ENCODE results near the gene NECAB3.
"Not testable (repeated sequence)": the region's sequence is repeated elsewhere in the genome, so short reads cannot be mapped to it uniquely, and the experiment has no call there.

NECAB3 gene

GRCh38 chr20:33648396-33649004 is 25.7 kb downstream of the NECAB3 start:
- no peak for DNase-seq (ENCODE audit: low read depth)

- no peak for DNase-seq (ENCODE audit: low read depth)
Measured at GRCh38 chr20:33647603-33648395, 26.4 kb downstream of the NECAB3 start.

- DNase-seq (ENCODE audit: low read depth) = not testable (repeated sequence)
Measured at GRCh38 chr20:33646959-33647602, 27.1 kb downstream of the NECAB3 start.

- DNase-seq (ENCODE audit: low read depth) = no peak
Measured at GRCh38 chr20:33646191-33646590, 28.0 kb downstream of the NECAB3 start.

- no peak for DNase-seq (ENCODE audit: low read depth)
Measured at GRCh38 chr20:33645396-33645795, 28.8 kb downstream of the NECAB3 start.

- no peak for DNase-seq (ENCODE audit: low read depth)
Measured at GRCh38 chr20:33645072-33645358, 29.2 kb downstream of the NECAB3 start.

- DNase-seq (ENCODE audit: low read depth) = no peak
Measured at GRCh38 chr20:33644313-33645071, 29.7 kb downstream of the NECAB3 start.

- DNase-seq (ENCODE audit: low read depth) = no peak
Measured at GRCh38 chr20:33640287-33640686, 33.9 kb downstream of the NECAB3 start.

GRCh38 chr20:33636776-33637175 is 37.5 kb downstream of the NECAB3 start:
- no peak for DNase-seq (ENCODE audit: low read depth)

- no peak for DNase-seq (ENCODE audit: low read depth)
Measured at GRCh38 chr20:33635341-33635740, 38.9 kb downstream of the NECAB3 start.

- not testable (repeated sequence) for DNase-seq (ENCODE audit: low read depth)
Measured at GRCh38 chr20:33631910-33632309, 42.3 kb downstream of the NECAB3 start.

GRCh38 chr20:33630507-33630906 is 43.7 kb downstream of the NECAB3 start:
- DNase-seq (ENCODE audit: low read depth) = no peak

GRCh38 chr20:33629979-33630378 is 44.2 kb downstream of the NECAB3 start:
- no peak for DNase-seq (ENCODE audit: low read depth)

- DNase-seq (ENCODE audit: low read depth) = no peak
Measured at GRCh38 chr20:33629533-33629932, 44.7 kb downstream of the NECAB3 start.

GRCh38 chr20:33627577-33628216 is 46.5 kb downstream of the NECAB3 start:
- DNase-seq (ENCODE audit: low read depth) = no peak

- DNase-seq (ENCODE audit: low read depth) = no peak
Measured at GRCh38 chr20:33626190-33626589, 48.0 kb downstream of the NECAB3 start.

GRCh38 chr20:33624399-33624798 is 49.8 kb downstream of the NECAB3 start:
- DNase-seq (ENCODE audit: low read depth) = no peak

GRCh38 chr20:33622705-33623365 is 51.4 kb downstream of the NECAB3 start:
- DNase-seq (ENCODE audit: low read depth) = no peak

- DNase-seq (ENCODE audit: low read depth) = no peak
Measured at GRCh38 chr20:33621717-33622400, 52.4 kb downstream of the NECAB3 start.

- DNase-seq (ENCODE audit: low read depth) = no peak
Measured at GRCh38 chr20:33612001-33612400, 62.2 kb downstream of the NECAB3 start.

- no peak for DNase-seq (ENCODE audit: low read depth)
Measured at GRCh38 chr20:33611106-33611505, 63.1 kb downstream of the NECAB3 start.
